Activated CD4-positive, alpha-beta T cell treated with anti-CD3 and anti-CD28 coated beads, Interleukin-2, amount 50 U/mL, for 16 hours (primary cell): ENCODE results near the gene GALNT14.

ENCODE experiments used
- DNase-seq: peaks from one replicate; pipeline ENCODE4 v3.0.0-alpha.2; 2020

GALNT14 gene

DNA sequence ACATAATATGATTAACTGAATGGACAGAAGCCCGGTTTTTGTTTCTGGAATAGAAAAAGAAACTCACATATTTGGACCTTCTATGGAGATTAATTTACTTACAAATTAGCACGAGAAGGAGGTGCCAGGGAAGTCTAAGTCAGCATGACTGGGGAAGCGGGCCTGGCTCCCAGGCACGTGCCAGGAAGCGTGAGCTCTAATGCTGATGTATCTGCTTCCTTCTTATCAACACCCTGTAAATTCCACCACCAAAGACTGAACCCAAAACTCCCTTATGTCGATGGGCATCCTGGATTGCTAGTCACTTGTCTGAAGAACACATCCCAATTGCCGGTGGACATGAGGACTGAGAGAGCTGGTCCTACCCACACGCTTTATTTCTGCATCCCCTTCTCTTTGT, 134.5 kb downstream of the GALNT14 start:
- DNase-seq, result no peak

- DNase-seq, result no peak
Measured at GRCh38 chr2:31002537-31003150, 135.6 kb downstream of the GALNT14 start.

DNA sequence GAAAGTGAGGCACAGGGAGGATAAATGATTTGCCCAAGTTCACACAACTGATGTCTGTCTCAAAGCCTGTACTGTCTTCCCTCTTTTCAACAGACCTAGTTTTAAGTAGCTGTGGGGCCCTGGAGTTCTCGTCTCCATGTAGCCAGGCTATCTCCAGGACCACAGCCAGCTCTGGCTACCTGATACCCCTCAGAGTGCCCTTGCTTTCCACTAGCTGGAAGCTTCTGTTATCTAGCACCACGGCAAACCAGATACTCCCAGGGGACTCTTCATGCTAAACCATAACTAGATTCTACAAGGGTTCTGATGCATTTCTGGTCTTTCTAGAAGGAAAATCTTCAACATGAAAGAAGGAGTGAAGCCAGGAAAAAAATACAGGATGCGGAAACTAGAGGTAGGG, 137.3 kb downstream of the GALNT14 start:
- DNase-seq, result no peak

DNA sequence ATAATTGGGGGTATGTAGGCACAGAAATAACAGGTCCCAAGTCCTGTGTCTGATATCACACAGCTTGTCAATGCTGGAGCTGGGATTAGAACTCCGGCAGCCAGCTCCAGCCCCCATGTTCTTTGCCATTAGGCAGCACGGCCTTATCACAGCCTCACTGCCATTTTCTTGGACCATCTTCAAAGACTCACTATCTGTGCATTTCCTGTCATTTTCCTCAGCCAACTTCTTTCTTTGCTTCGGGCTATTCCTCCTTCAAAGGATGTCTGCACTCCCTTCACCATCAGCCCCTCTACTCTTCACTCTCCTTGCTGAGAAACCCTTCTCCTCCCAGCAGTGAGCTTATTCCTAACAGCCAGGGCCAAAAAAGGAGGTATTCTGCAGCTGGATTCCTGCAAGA, 139.6 kb downstream of the GALNT14 start:
- DNase-seq, result no peak

- no peak for DNase-seq
Measured at GRCh38 chr2:30997979-30998378, 140.3 kb downstream of the GALNT14 start.

DNA sequence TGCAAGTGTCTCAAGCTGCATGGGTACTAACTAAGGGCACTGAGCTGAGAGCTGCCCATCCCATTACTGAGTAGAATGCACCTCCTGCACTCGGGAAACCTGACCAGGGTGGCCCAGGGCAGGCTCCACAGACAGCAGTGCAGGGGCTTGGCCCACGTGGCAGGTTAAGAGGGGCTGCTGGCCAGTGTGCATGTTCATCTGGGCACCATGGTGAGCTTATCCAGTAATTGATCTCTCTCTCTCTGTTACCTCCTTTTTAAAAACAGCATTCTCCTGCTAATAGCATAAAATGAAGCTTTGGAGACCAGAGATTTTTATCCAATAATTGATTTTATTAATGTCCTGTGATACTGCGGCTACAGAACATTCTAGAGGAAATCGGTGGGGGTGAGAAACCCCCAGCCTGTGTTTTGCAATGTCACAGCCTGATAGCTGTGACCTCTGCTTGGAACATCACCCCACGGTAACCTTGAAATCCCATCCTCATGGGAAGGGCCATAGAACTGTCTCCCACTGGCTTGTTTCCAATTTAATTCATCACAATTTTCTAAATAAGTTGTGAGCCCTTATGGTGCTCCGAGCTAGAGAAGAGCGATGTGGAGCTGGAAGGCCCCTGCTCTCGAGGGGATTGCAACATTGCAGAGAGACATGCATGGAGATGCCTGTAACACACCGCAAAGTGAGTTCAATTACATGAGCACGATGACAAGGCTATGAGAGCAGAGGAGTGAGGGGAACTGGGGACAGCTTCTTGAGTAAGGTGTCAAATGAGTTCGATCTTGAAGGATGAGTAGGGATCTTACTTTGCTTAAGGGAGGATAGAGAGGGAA, 143.8 kb downstream of the GALNT14 start:
- no peak for DNase-seq

- no peak for DNase-seq
Measured at GRCh38 chr2:30992781-30993180, 145.5 kb downstream of the GALNT14 start.

- DNase-seq, result no peak
Measured at GRCh38 chr2:30990671-30991070, 147.6 kb downstream of the GALNT14 start.

- DNase-seq, result no peak
Measured at GRCh38 chr2:30990176-30990575, 148.1 kb downstream of the GALNT14 start.

DNA sequence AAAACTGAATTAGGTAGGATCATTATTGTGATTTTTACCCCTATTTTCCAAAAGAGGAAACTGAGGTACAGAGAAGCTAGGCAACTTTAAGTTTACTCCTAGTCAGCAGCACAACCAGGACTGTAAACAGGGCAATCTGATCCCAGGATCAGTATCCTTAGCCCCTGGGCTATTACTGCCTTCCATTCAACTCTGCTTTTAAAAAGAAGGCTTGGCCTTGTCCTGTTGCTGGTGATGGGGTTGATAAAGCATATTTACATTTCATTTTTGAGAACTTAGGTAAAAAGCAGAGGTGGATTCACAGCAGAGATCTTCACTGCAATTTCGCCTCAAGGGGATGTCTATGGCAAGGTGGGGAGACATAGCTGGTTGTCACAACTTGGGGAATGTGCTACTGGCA, 148.5 kb downstream of the GALNT14 start:
- no peak for DNase-seq

- DNase-seq, result no peak
Measured at GRCh38 chr2:30987566-30987965, 150.7 kb downstream of the GALNT14 start.

DNA sequence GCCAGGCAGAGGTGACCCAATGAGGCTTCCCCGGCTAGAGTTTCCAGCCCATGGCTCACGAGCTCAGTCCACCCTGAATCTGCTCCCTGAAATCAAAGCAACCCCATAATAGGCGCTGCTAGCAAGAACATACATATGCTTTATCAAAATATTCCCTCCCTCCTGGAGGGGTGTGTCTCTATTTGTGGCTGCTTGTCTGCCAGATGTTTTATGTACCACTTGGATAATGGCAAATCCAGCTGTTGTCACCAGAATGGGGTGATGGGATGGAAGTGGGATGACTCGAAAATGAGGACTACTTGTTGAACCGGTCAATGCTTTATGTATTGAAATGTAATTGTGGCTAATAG, 152.0 kb downstream of the GALNT14 start:
- no peak for DNase-seq

DNA sequence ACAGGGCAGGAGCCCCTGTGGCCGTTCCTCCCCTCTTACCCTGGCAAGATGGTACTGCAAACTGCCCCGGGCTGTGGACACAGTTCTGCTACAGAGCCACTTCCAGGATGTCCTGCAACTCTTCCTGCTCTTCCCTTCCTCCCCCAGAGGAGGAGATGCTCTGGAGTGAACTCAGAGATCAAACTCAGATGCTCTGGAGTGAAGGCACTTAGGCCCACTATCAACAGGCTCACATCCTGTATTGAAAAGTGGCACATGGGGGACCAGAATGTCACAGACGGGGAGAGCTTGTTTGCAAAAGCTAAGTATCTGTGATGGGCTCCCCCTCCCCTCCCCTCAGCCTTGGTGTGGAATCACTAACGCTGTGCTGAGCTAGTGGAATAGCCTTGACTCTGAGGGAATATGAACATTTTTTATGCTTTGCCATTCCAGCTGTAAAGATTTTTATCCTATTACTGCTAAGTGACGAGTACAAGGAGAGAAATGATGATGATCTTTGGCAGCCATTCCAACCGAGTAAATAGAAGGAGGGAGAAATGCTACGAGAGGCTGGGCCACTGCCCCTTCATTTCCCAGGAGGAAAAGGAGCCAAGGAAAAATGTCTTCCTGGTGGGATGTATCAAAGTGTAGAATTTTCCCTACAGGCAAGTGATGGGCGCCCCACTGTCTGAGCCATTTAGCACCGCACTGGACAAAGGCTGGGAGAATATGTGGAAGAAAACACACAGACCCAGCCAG, 152.6 kb downstream of the GALNT14 start:
- no peak for DNase-seq

GRCh38 chr2:30984148-30984547, 154.1 kb downstream of the GALNT14 start:
- DNase-seq, result no peak

DNA sequence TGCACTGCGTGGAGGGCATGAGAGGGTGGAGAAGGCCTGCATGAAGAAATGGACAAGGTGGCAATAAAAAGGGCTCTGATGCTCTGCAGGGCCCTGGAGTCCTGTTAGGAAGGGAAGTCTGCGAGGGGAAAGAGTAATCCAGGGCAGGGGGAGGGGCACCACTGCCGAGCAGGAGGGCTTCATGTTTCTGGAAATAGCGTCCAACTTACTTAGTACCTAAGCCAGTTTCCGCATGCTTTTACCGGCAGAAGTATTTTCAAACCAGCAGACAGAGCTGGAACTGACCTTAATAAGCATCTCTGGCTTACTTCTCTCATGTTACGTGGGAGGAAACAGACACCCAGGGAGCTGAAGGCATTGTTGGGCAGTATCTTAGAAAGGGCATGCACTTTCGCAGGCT, 156.7 kb downstream of the GALNT14 start:
- DNase-seq, result no peak

DNA sequence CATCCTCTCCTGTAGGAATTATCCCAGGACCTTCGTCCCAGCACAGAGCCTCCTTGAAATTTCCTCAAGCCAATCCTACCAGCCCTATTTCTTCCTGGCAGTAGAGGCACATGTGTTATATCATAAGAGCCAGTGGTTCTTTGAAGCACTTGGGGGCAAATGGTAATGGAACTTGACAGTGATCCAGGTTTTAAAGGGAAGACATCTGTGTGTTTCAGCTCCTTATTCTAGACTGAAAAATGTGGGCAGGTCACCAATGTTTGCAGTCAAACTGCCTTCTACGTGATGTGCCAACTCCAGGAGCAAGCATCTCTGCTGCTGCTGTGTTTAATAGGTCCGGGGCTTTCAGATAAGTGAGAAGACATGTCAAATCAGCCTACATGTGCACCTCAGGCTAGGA, 157.1 kb downstream of the GALNT14 start:
- no peak for DNase-seq

DNA sequence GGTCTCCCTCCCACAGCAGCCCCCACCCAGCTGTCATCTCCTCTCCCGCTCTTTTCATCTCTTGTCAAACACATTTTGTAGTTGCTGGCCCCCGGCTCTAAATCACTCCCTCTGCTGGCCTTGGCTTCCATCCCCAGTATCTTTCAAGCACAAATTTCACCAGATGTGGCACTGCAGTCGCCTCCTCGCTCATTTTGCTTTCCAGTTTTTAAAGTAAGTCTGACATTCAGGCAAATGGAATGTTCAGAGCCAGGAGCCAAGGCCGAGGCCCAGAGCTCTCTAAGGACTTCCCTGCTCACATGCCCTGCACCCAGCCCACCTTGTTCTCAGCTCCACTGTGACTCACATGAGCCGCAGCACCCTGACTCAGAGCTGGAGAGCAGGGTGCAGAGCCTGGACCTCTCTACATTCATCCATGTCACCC, 158.4 kb downstream of the GALNT14 start:
- DNase-seq, result peak; percentile 56

GRCh38 chr2:30978854-30979253, 159.4 kb downstream of the GALNT14 start:
- no peak for DNase-seq

GRCh38 chr2:30978044-30978443, 160.2 kb downstream of the GALNT14 start:
- peak; percentile 77 for DNase-seq

DNA sequence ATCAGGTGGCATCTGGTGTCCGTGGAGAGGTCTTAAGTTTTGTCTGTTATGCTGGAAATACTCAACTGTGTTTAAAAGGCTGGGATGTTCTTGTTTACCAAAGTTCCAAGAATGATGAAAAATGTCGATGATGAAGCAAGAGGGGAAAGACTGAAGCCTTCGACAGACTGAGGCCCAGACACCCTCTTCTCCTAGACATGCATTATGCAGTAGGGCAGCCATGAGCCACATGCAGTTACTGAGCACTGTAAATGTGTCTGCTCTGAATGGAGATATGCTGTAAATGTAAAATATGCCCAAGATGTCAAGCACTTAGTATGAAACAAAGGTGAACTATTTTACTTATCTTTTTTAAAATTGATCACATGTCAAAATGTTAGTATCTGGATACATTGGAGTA, 163.1 kb downstream of the GALNT14 start:
- DNase-seq, result no peak

GRCh38 chr2:30974554-30974953, 163.7 kb downstream of the GALNT14 start:
- no peak for DNase-seq

DNA sequence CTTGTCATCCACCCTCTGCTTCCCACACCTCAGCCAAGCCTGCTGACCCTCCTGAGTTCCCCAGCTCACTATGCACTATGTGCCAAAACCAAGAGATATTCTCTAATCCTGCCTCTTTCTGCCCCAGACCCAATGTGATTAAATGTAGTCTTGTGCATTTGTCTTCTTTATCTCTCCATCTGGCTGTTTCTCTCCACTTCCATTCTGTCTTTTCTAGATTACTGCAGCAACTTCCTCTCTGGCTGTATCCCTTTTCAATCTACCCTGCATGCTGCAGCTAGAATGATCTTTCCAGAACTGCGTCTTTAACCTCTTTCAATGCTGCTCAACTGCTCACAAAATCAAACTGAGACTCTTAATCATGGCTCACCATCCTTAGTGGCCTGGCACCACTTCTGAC, 164.1 kb downstream of the GALNT14 start:
- no peak for DNase-seq

DNA sequence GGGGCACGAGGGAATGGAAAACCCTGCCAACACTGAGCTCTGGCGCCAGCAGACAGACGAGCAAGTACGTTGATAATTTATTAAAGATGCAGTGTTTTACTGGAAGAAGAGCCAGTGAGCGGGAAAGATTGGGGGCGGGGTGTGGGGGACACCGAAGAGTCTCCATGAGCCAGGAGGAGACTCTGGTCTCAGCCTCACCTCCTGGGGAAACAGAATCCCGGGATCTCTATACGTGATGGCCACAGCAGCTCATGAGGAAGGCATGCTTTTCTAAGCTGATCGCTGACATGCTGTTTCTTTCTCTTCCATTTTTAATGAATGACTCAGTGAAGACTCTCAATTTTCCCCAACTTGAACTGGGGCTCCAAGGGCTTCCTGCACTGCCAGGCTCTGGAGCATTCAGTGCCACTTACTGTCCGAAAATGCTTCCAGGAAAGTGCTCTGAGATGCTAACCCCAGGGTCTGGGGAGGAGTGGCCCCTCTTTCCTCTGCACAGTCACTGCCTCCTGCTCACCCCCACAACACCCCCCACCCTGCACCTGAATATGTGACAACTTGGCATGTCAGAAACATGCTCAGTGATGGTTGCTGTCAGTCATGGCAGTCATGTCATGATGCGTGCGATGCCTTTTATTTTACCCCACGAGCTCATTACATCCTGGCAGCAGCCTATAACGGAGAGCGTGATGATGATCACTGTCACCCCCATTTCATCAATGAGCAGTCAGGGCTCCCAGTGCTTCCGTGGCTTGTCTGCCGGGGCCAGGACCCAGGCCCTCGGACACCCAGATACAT, 166.8 kb downstream of the GALNT14 start:
- no peak for DNase-seq
